CD14-positive monocyte (primary cell): ENCODE data around the gene DZIP1. TPM values are rescaled to one million over a fixed set of nuclear protein-coding genes. Genes with fewer than 3 reads are reported as not detected.

Source experiments
- DNase-seq, 3 donors: peaks; one replicate each; pipeline ENCODE4 v3.0.0-alpha.2; 2011 to 2022
- H2AFZ ChIP-seq: 2 replicates; pipeline ENCODE4 v1.6.0; 2012; ENCODE audit warnings: mild to moderate bottlenecking, low read depth, low read length, inconsistent platforms; ENCODE audit not compliant: insufficient read depth, poor library complexity, severe bottlenecking
- H3K27ac ChIP-seq, 2 donors: 1 replicate in 1 of 2; 2 replicates in 1 of 2; pipeline ENCODE4 v1.5.1; 2012 to 2013; ENCODE audit warnings: low read length in 2 of 2, control low read depth in 1 of 2, inconsistent platforms in 1 of 2, low read depth in 1 of 2, mild to moderate bottlenecking in 1 of 2
- H3K27me3 ChIP-seq, 2 donors: one replicate each; pipeline versions ENCODE4 v1.6.0 to v1.6.1; 2011 to 2013; ENCODE audit warnings: low read length in 2 of 2; ENCODE audit not compliant: control insufficient read depth in 2 of 2, insufficient read depth in 2 of 2
- H3K36me3 ChIP-seq, 2 donors: replicated peaks in 1 of 2; 1 replicate in 1 of 2; 2 replicates in 1 of 2; pipeline versions ENCODE4 v1.5.1 to v1.6.1; 2012 to 2013; ENCODE audit warnings: low read length in 2 of 2, control low read depth in 1 of 2, inconsistent platforms in 1 of 2, mild to moderate bottlenecking in 1 of 2; ENCODE audit not compliant: insufficient read depth in 2 of 2, control insufficient read depth in 1 of 2
- H3K4me1 ChIP-seq, 2 donors: 1 replicate in 1 of 2; 2 replicates in 1 of 2; pipeline versions ENCODE4 v1.5.1 to v1.6.1; 2012 to 2013; ENCODE audit warnings: low read length in 2 of 2, control low read depth in 1 of 2, inconsistent platforms in 1 of 2, mild to moderate bottlenecking in 1 of 2, moderate library complexity in 1 of 2; ENCODE audit not compliant: insufficient read depth in 2 of 2, control insufficient read depth in 1 of 2
- H3K4me2 ChIP-seq: replicated peaks from 2 replicates; pipeline ENCODE3; 2012; ENCODE audit warnings: low read length, moderate library complexity, mild to moderate bottlenecking; ENCODE audit not compliant: poor library complexity, severe bottlenecking; ENCODE audit errors: extremely low read depth
- H3K4me3 ChIP-seq, 3 experiments: fragments of 200-600 bp in 1 of 3; sonication (generic) in 1 of 3; replicated peaks in 1 of 3; 1 replicate in 2 of 3; 2 replicates in 1 of 3; pipeline ENCODE4 v1.5.1; 2011 to 2013; ENCODE audit warnings: low read length in 3 of 3, mild to moderate bottlenecking in 3 of 3, control low read depth in 2 of 3, low read depth in 2 of 3, inconsistent platforms in 1 of 3, moderate library complexity in 1 of 3
- H3K79me2 ChIP-seq: 2 replicates; pipeline ENCODE4 v1.6.0; 2012; ENCODE audit warnings: mild to moderate bottlenecking, control low read depth, inconsistent platforms, low read length, moderate library complexity; ENCODE audit not compliant: insufficient read depth
- H3K9ac ChIP-seq: 2 replicates; pipeline ENCODE4 v1.6.0; 2017; ENCODE audit warnings: low read length, mild to moderate bottlenecking; ENCODE audit not compliant: insufficient read depth, poor library complexity, severe bottlenecking
- H3K9me3 ChIP-seq, 2 donors: replicated peaks in 1 of 2; 1 replicate in 1 of 2; 2 replicates in 1 of 2; pipeline versions ENCODE4 v1.5.1 to v1.6.1; 2012 to 2013; ENCODE audit warnings: low read length in 2 of 2, control low read depth in 1 of 2; ENCODE audit not compliant: control insufficient read depth in 1 of 2, insufficient read depth in 1 of 2
- H4K20me1 ChIP-seq: 2 replicates; pipeline ENCODE4 v1.6.0; 2012; ENCODE audit warnings: mild to moderate bottlenecking, low read length, control low read depth, moderate library complexity; ENCODE audit not compliant: insufficient read depth
- H3K27ac Mint-ChIP-seq, 7 donors: one replicate each; pipeline ENCODE4 v1.8.0; 2020; ENCODE audit warnings: mild to moderate bottlenecking in 7 of 7, mixed read lengths in 7 of 7, moderate library complexity in 6 of 7, inconsistent platforms in 2 of 7
- H3K27me3 Mint-ChIP-seq, 3 donors: one replicate each; pipeline ENCODE4 v1.8.0; 2021 to 2022; ENCODE audit warnings: low read depth in 3 of 3, mild to moderate bottlenecking in 3 of 3, mixed read lengths in 3 of 3, moderate library complexity in 3 of 3, inconsistent platforms in 1 of 3
- H3K36me3 Mint-ChIP-seq, 2 donors: one replicate each; pipeline ENCODE4 v1.8.0; 2020; ENCODE audit warnings: mixed read lengths in 2 of 2, inconsistent platforms in 1 of 2, mild to moderate bottlenecking in 1 of 2
- H3K4me1 Mint-ChIP-seq: one replicate; pipeline ENCODE4 v1.8.0; 2020; ENCODE audit warnings: mild to moderate bottlenecking, mixed read lengths
- H3K4me3 Mint-ChIP-seq, 2 donors: one replicate each; pipeline ENCODE4 v1.8.0; 2020; ENCODE audit warnings: mild to moderate bottlenecking in 2 of 2, mixed read lengths in 2 of 2, moderate library complexity in 1 of 2
- H3K9me3 Mint-ChIP-seq, 7 donors: one replicate each; pipeline ENCODE4 v1.8.0; 2020 to 2022; ENCODE audit warnings: mixed read lengths in 7 of 7, mild to moderate bottlenecking in 6 of 7, moderate library complexity in 6 of 7, inconsistent platforms in 2 of 7
- WGBS: methylation state at CpG from one replicate; pipeline ENCODE4 v1.1.5; 2013; ENCODE audit warnings: missing lambda C conversion rate; ENCODE audit not compliant: insufficient coverage; 5-methylcytosine and 5-hydroxymethylcytosine counted together
- intact Hi-C, 2 donors: fragments of 100-400 bp; cut with micrococcal nuclease; formaldehyde crosslinking; loops; one replicate each; pipeline versions ENCODE4 v1.15.0 to v1.15.1; 2023
- polyA plus RNA-seq, 3 donors: library from polyadenylated mRNA; depleted of rRNA in 1 of 3; unstranded in 2 of 3; stranded (reverse) in 1 of 3; fragments of 300-500 nt in 2 of 3; fragments of >200 nt in 1 of 3; fragmentation: Illumina TruSeq in 2 of 3; gene quantifications; 1 replicate in 2 of 3; 2 replicates in 1 of 3; pipeline ENCODE4 v1.2.3, GENCODE V29; 2012 to 2021
- TF ChIP-seq, protein P1 (sequence below): fragments of 200-600 bp; IDR thresholded peaks from one replicate; pipeline ENCODE4 v1.8.0; 2022; ENCODE audit warnings: antibody characterized with exemption, mild to moderate bottlenecking

Gene DZIP1
- polyA plus RNA-seq, 3 donors = not detected

DNA sequence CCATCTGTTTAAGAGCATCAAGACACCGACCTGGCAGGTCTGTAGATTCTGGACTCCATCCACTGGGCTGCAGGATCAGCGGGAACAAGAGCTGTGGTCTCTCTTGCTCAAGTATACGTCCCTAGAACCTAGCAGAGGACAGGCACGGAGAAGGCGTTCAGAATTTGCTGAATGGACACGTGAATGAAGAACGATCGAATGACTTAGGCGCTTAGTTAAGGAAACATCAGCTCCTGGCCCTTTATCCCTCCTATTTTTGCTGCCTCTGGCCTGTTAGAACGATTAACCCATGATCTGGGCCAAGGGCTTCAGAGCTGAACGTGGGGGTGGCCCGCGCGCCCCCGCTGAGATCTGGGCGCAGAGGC, 953 bp downstream of the DZIP1 start:
- H3K4me3 Mint-ChIP-seq = peak overlapping the region; percentile 62 to 88
- H3K27ac ChIP-seq = no peak overlapping the region
- H3K36me3 ChIP-seq = no peaks in the 10 kb centered on the region
- peaks cover 0 to 6% of the 10 kb centered on the region in 2 donors for H3K9me3 ChIP-seq
- peak overlapping the region; percentile 78 for H3K4me2 ChIP-seq
- H3K36me3 Mint-ChIP-seq = peaks cover 0 to 8% of the 10 kb centered on the region in 2 donors
- TF ChIP-seq, protein P1, sequence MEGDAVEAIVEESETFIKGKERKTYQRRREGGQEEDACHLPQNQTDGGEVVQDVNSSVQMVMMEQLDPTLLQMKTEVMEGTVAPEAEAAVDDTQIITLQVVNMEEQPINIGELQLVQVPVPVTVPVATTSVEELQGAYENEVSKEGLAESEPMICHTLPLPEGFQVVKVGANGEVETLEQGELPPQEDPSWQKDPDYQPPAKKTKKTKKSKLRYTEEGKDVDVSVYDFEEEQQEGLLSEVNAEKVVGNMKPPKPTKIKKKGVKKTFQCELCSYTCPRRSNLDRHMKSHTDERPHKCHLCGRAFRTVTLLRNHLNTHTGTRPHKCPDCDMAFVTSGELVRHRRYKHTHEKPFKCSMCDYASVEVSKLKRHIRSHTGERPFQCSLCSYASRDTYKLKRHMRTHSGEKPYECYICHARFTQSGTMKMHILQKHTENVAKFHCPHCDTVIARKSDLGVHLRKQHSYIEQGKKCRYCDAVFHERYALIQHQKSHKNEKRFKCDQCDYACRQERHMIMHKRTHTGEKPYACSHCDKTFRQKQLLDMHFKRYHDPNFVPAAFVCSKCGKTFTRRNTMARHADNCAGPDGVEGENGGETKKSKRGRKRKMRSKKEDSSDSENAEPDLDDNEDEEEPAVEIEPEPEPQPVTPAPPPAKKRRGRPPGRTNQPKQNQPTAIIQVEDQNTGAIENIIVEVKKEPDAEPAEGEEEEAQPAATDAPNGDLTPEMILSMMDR = no peak
- no peak overlapping the region for H3K27ac Mint-ChIP-seq
- H3K4me3 ChIP-seq = peak overlapping the region in 1 of 3 experiments; percentile 71
- peaks cover 0 to 17% (median 3%) of the 10 kb centered on the region in 7 donors for H3K9me3 Mint-ChIP-seq
- H3K9ac ChIP-seq = no peak overlapping the region
- peak overlapping the region; percentile 65 for H2AFZ ChIP-seq
- peaks cover 57 to 67% (median 59%) of the 10 kb centered on the region in 3 donors for H3K27me3 Mint-ChIP-seq
- DNase-seq = no peak
- peaks cover 19 to 24% of the 10 kb centered on the region in 2 donors for H3K4me1 ChIP-seq
- H4K20me1 ChIP-seq = no peaks in the 10 kb centered on the region
- intact Hi-C loops = no loop called here
- peaks cover 20% of the 10 kb centered on the region for H3K4me1 Mint-ChIP-seq
- H3K79me2 ChIP-seq = no peaks in the 10 kb centered on the region
- WGBS = 33% methylated on average over 16 of the region's 16 CpGs
- H3K27me3 ChIP-seq = peaks cover 36 to 65% of the 10 kb centered on the region in 2 donors

DNA sequence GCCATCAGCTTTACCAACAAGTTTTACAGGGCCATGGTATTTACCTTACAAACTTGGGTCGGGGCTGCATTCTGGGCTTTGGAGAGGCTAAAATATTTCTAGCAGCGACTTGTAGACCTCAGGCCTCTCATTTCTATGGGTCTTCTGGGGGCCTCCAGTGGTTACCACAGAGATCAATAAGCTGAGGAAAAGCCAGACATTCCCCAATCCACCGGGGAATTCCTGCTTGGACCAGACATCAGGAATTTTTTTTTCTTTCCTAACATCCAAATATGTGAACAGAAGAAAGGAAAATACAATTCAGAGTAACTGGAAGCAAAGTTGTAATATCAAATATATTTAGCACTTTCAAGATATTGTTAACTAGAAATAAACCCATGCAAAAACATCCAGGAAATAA, 1.5 kb downstream of the DZIP1 start:
- Mint-ChIP-seq H3K4me3 (peak overlapping the region in 1 of 2 donors; percentile 51), H3K4me1 (peaks cover 20% of the 10 kb centered on the region), H3K9me3 (peaks cover 0 to 17% (median 3%) of the 10 kb centered on the region in 7 donors), H3K36me3 (peaks cover 0 to 8% of the 10 kb centered on the region in 2 donors), H3K27me3 (peaks cover 57 to 68% (median 59%) of the 10 kb centered on the region in 3 donors), H3K27ac (no peak overlapping the region)
- H2AFZ ChIP-seq = no peak overlapping the region
- no peaks in the 10 kb centered on the region for H4K20me1 ChIP-seq
- H3K9me3 ChIP-seq = peaks cover 0 to 6% of the 10 kb centered on the region in 2 donors
- H3K36me3 ChIP-seq = no peaks in the 10 kb centered on the region
- H3K4me1 ChIP-seq = peaks cover 19 to 24% of the 10 kb centered on the region in 2 donors
- no peak overlapping the region for H3K27ac ChIP-seq
- DNase-seq = no peak
- H3K79me2 ChIP-seq = no peaks in the 10 kb centered on the region
- TF ChIP-seq, protein P1 = no peak
- intact Hi-C loops = no loop called here
- no peak overlapping the region for H3K4me2 ChIP-seq
- no peak overlapping the region for H3K9ac ChIP-seq
- 100% methylated on average over 2 of the region's 3 CpGs for WGBS
- no peak overlapping the region for H3K4me3 ChIP-seq
- peaks cover 36 to 65% of the 10 kb centered on the region in 2 donors for H3K27me3 ChIP-seq
